Activated CD8-positive, alpha-beta T cell treated with anti-CD3 and anti-CD28 coated beads for 36 hours (primary cell): Measurements from ENCODE around the gene CST9. TPM values are rescaled to one million over a fixed set of nuclear protein-coding genes. Genes with fewer than 3 reads are reported as not detected.
"Not testable (repeated sequence)": the region's sequence is repeated elsewhere in the genome, so short reads cannot be mapped to it uniquely, and the experiment has no call there.

Experiments used
- ATAC-seq: fragments of 200-7000 bp; cut with Tn5 transposase; one replicate; pipeline ENCODE4 v1.10.0; 2021; ENCODE audit warnings: mild to moderate bottlenecking, moderate library complexity
- CTCF ChIA-PET: fragments of 350-600 bp; sonication (Branson Sonifier 250); formaldehyde crosslinking; loops from one replicate; lab custom pipeline; 2021; ENCODE audit warnings: antibody characterized with exemption; lab: Charles Lee
- POLR2A ChIA-PET: fragments of 350-600 bp; sonication (Branson Sonifier 250); formaldehyde crosslinking; loops from one replicate; lab custom pipeline; 2021; ENCODE audit warnings: antibody characterized with exemption; lab: Charles Lee
- DNase-seq: peaks from one replicate; pipeline ENCODE4 v3.0.0-alpha.2; 2020
- H3K27ac Mint-ChIP-seq: one replicate; pipeline ENCODE4 v1.8.0; 2021; ENCODE audit warnings: mild to moderate bottlenecking, mixed read lengths
- H3K27me3 Mint-ChIP-seq: one replicate; pipeline ENCODE4 v1.8.0; 2021; ENCODE audit warnings: mixed read lengths
- H3K36me3 Mint-ChIP-seq: one replicate; pipeline ENCODE4 v1.8.0; 2021; ENCODE audit warnings: low read depth, mixed read lengths
- H3K4me1 Mint-ChIP-seq: one replicate; pipeline ENCODE4 v1.8.0; 2021; ENCODE audit warnings: low read depth, mixed read lengths
- H3K4me3 Mint-ChIP-seq: one replicate; pipeline ENCODE4 v1.8.0; 2021; ENCODE audit warnings: mild to moderate bottlenecking, moderate library complexity, mixed read lengths
- H3K9me3 Mint-ChIP-seq: one replicate; pipeline ENCODE4 v1.8.0; 2021; ENCODE audit warnings: mixed read lengths
- CTCF ChIP-seq: fragments of 200-600 bp; IDR thresholded peaks from one replicate; pipeline ENCODE4 v1.8.0; 2022; ENCODE audit warnings: antibody characterized with exemption, mild to moderate bottlenecking
- intact Hi-C: fragments of 100-400 bp; cut with micrococcal nuclease; formaldehyde crosslinking; loops from one replicate; pipeline ENCODE4 v1.10.0; 2022
- total RNA-seq, 2 experiments: library from RNA; stranded (reverse); gene quantifications; one replicate each; pipeline ENCODE4 v1.2.3, GENCODE V29; 2021

The CST9 gene
- total RNA-seq, 2 experiments from 2014 or later: not detected

- H3K27me3 Mint-ChIP-seq: peaks cover 6% of the 10 kb centered on the region
- CTCF ChIA-PET: no interaction called here
- H3K4me1 Mint-ChIP-seq: no peaks in the 10 kb centered on the region
- POLR2A ChIA-PET: no interaction called here
- no peaks in the 10 kb centered on the region for H3K36me3 Mint-ChIP-seq
- ATAC-seq (no peak), DNase-seq (no peak)
- TF ChIP-seq CTCF: no peak
- no peak overlapping the region for H3K27ac Mint-ChIP-seq
- no peaks in the 10 kb centered on the region for H3K9me3 Mint-ChIP-seq
- intact Hi-C loops: no loop called here
- no peak overlapping the region for H3K4me3 Mint-ChIP-seq
Observed at GRCh38 chr20:23626040-23626620, 20.4 kb upstream of the CST9 start.

GRCh38 chr20:23625236-23625964 is 19.7 kb upstream of the CST9 start:
- ChIA-PET CTCF (no interaction called here), POLR2A (interaction anchor here (0.6 kb wide), 2 partner anchors 22 to 1055 kb away, joined by 3 read pairs; no protein-coding TSS in a partner anchor)
- Mint-ChIP-seq H3K27ac (no peak overlapping the region), H3K4me1 (no peaks in the 10 kb centered on the region), H3K27me3 (peaks cover 6% of the 10 kb centered on the region), H3K36me3 (no peaks in the 10 kb centered on the region), H3K9me3 (no peaks in the 10 kb centered on the region), H3K4me3 (no peak overlapping the region)
- DNase-seq (no peak), ATAC-seq (no peak)
- TF ChIP-seq CTCF: no peak
- intact Hi-C loops: no loop called here

- no peak for TF ChIP-seq CTCF
- DNase-seq (no peak), ATAC-seq (no peak)
- Mint-ChIP-seq H3K4me1 (no peaks in the 10 kb centered on the region), H3K9me3 (no peaks in the 10 kb centered on the region), H3K36me3 (no peaks in the 10 kb centered on the region), H3K27ac (no peak overlapping the region), H3K27me3 (peaks cover 6% of the 10 kb centered on the region), H3K4me3 (no peak overlapping the region)
- CTCF ChIA-PET: no interaction called here
- intact Hi-C loops: no loop called here
- POLR2A ChIA-PET: no interaction called here
Observed at GRCh38 chr20:23624324-23624691, 18.6 kb upstream of the CST9 start.

- H3K4me1 Mint-ChIP-seq: no peaks in the 10 kb centered on the region
- POLR2A ChIA-PET: no interaction called here
- no peak overlapping the region for H3K4me3 Mint-ChIP-seq
- H3K27me3 Mint-ChIP-seq: peaks cover 6% of the 10 kb centered on the region
- CTCF ChIA-PET: no interaction called here
- intact Hi-C loops: no loop called here
- no peak for ATAC-seq
- no peak for DNase-seq
- no peaks in the 10 kb centered on the region for H3K9me3 Mint-ChIP-seq
- H3K27ac Mint-ChIP-seq: no peak overlapping the region
- no peaks in the 10 kb centered on the region for H3K36me3 Mint-ChIP-seq
- TF ChIP-seq CTCF: no peak
Observed at GRCh38 chr20:23623666-23624323, 18.1 kb upstream of the CST9 start.

- H3K4me1 Mint-ChIP-seq: no peaks in the 10 kb centered on the region
- ChIA-PET POLR2A (no interaction called here), CTCF (no interaction called here)
- intact Hi-C loops: no loop called here
- DNase-seq: no peak
- ATAC-seq: no peak
- no peaks in the 10 kb centered on the region for H3K9me3 Mint-ChIP-seq
- no peak for TF ChIP-seq CTCF
- H3K27ac Mint-ChIP-seq: no peak overlapping the region
- H3K36me3 Mint-ChIP-seq: no peaks in the 10 kb centered on the region
- H3K4me3 Mint-ChIP-seq: no peak overlapping the region
- peaks cover 10% of the 10 kb centered on the region for H3K27me3 Mint-ChIP-seq
Observed at GRCh38 chr20:23622839-23623343, 17.2 kb upstream of the CST9 start.

GRCh38 chr20:23622401-23622800 is 16.7 kb upstream of the CST9 start:
- intact Hi-C loops, H3K4me1 Mint-ChIP-seq, H3K9me3 Mint-ChIP-seq, H3K27ac Mint-ChIP-seq, POLR2A ChIA-PET, H3K36me3 Mint-ChIP-seq, DNase-seq, CTCF ChIA-PET, ATAC-seq, H3K4me3 Mint-ChIP-seq: not testable (repeated sequence)
- peaks cover 12% of the 10 kb centered on the region for H3K27me3 Mint-ChIP-seq

- POLR2A ChIA-PET, H3K4me3 Mint-ChIP-seq, H3K36me3 Mint-ChIP-seq, DNase-seq, intact Hi-C loops, H3K9me3 Mint-ChIP-seq, H3K4me1 Mint-ChIP-seq, H3K27ac Mint-ChIP-seq, ATAC-seq, CTCF ChIA-PET: not testable (repeated sequence)
- H3K27me3 Mint-ChIP-seq: peaks cover 13% of the 10 kb centered on the region
Observed at GRCh38 chr20:23620670-23621386, 15.1 kb upstream of the CST9 start.
